Measurements from ENCODE around the gene CPOX.
"Not testable (repeated sequence)": the region's sequence is repeated elsewhere in the genome, so short reads cannot be mapped to it uniquely, and the experiment has no call there.

- TF ChIP-seq, protein P1, sequence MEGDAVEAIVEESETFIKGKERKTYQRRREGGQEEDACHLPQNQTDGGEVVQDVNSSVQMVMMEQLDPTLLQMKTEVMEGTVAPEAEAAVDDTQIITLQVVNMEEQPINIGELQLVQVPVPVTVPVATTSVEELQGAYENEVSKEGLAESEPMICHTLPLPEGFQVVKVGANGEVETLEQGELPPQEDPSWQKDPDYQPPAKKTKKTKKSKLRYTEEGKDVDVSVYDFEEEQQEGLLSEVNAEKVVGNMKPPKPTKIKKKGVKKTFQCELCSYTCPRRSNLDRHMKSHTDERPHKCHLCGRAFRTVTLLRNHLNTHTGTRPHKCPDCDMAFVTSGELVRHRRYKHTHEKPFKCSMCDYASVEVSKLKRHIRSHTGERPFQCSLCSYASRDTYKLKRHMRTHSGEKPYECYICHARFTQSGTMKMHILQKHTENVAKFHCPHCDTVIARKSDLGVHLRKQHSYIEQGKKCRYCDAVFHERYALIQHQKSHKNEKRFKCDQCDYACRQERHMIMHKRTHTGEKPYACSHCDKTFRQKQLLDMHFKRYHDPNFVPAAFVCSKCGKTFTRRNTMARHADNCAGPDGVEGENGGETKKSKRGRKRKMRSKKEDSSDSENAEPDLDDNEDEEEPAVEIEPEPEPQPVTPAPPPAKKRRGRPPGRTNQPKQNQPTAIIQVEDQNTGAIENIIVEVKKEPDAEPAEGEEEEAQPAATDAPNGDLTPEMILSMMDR (IDR thresholded peaks at IDR 0.05; ENCODE audit: borderline replicate concordance, extremely low read depth, low read length, poor library complexity, severe bottlenecking): not testable (repeated sequence)
- not testable (repeated sequence) for TF ChIP-seq EZH2 (IDR thresholded peaks at IDR 0.05; ENCODE audit: borderline replicate concordance, low read depth, low read length, severe bottlenecking)
Measured at GRCh38 chr3:98638515-98638914, 45.1 kb upstream of the CPOX start.

All from DND-41 (cell line).